ENCODE data around the gene HYAL2.

GRCh38 chr3:50288387-50289007 lies 34.0 kb downstream of the HYAL2 start:
- no peak for TF ChIP-seq ZNF274 (IDR thresholded peaks at IDR 0.05; ENCODE audit: low read depth, low read length)
- no peak for TF ChIP-seq YY1 (IDR thresholded peaks at IDR 0.05; ENCODE audit: insufficient read depth, insufficient read length)
